HG03460 (cell line): ENCODE data around the gene EFL1.

ENCODE experiments used
- ATAC-seq: cut with Tn5 transposase; IDR thresholded peaks from one replicate; pipeline ENCODE4 v1.9.1; 2021; ENCODE audit not compliant: unreplicated experiment

EFL1 gene

DNA sequence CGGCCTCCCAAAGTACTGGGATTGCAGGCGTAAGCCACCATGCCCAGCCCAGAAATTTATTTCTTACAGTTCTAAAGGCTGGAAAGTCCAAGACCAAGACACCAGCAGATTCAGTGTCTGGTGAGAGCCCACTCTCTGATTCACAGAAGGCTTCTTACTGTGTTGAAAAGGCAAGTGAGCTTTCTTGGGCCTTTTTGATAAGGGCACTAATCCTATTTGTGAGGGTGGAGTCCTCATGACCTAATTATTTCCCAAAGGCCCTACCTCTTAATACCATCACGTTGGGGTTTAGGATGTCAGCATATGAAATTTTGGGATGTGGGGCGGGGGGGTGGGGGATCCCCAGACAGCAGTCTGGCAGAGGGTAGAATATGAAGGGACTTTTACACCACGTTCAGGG is 169.2 kb downstream of the EFL1 start:
- no peak for ATAC-seq

- no peak for ATAC-seq
Measured at GRCh38 chr15:82091636-82092140, 170.8 kb downstream of the EFL1 start.

- ATAC-seq: no peak
Measured at GRCh38 chr15:82086243-82086995, 176.1 kb downstream of the EFL1 start.

DNA sequence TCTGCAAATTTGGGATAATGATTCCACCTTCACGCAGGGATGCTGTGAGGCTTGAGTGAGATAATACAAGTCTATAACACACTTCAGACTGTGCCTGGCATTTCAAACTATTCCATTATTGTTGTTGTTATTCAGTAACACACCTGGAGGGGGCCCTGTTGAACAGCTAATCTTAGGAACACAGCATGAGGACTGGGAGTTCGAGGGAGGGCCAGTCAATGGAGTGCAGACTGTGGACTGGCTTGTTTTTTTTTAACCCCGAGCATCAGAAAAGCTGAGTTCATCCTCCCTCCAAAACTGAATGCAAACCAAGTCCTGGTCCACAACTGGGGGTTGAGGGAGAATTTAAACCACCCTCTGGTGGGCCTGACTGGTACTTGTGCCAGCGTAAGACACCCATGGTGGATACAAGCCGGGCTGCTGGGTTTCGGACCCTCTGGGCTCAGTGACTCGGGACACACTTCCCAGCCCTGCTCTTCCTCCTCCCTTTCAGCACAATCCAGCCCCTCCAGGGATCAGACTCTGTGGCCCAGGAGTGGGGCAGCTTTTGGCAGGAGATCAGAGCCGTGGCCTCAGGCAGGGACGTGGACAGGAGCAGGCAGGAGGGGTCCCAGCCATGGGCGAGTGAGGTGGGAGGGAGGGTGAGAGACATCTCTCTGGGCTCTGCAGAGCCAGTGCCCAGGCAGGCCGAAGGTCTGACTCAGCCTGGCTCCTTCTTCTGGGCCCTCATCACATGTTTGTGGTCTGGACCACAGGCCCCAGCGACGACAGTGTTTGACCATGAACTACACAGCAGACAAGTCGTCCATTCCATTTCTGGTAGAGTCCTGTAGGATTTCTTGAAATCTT is 180.4 kb downstream of the EFL1 start:
- ATAC-seq: no peak

DNA sequence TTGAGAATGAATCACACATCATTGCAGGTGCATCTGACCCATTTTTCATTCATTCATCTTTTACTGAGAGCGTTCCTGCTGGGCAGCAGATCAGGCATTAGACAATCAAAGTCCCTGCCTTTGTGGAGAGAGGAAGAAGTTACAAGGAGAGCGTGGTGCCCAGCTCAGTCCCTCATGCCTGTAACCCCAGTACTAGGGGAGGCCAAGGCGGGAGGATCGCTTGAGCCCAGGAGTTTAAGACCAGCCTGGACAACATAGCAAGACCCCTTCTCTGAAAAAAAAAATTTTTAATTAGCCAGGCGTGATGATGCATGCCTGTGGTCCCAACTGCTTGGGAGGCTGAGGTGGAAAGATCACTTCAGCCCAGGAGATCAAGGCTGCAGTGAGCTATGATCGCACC is 181.8 kb downstream of the EFL1 start:
- ATAC-seq: no peak
